WI38 (cell line): ENCODE measurements around the gene RND1.

Experiments used
- H3K4me3 ChIP-seq: 2 replicates; pipeline ENCODE4 v1.5.1; 2011; ENCODE audit warnings: low read depth, mild to moderate bottlenecking, control low read depth, low read length
- TF ChIP-seq, protein P1 (sequence below): IDR thresholded peaks from 2 replicates; pipeline ENCODE4 v1.5.1; 2012; ENCODE audit warnings: low read depth, mild to moderate bottlenecking, control low read depth, low read length

Gene RND1

DNA sequence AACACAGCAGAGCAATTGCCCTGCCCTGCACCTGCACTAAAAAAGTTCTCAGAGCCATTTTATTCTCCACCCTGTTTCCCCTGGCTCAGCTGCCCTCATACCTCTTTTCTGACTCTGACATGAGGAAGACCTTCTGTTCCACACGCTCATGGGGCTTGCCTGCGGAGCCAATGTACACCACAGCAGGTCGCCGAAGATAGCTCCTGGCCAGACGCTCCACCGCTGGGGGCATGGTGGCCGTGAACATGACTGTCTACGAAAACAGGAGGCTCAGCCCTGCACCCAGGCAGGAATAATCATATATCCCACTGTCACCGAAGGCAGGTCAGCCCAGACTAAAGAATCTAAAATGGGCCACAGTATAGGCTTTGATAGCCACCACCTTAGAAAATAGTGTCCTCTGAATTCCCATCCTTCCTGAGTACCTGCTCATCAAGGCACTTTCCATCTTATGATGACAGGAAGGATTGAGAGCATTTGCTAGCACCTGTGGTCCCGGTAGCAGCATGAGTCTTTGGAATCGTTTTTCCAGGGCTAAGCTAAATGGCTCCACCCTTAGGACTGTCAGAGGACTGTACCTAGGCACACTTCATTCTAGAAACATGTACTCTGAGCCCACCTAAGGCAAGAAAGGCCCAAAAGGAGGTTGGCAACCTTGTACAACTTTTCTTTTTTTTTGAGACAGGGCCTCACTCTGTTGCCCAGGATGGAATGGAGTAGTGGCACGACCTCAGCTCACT lies 33.2 kb downstream of the RND1 start:
- H3K4me3 ChIP-seq, result no peak overlapping the region
- TF ChIP-seq, protein P1, sequence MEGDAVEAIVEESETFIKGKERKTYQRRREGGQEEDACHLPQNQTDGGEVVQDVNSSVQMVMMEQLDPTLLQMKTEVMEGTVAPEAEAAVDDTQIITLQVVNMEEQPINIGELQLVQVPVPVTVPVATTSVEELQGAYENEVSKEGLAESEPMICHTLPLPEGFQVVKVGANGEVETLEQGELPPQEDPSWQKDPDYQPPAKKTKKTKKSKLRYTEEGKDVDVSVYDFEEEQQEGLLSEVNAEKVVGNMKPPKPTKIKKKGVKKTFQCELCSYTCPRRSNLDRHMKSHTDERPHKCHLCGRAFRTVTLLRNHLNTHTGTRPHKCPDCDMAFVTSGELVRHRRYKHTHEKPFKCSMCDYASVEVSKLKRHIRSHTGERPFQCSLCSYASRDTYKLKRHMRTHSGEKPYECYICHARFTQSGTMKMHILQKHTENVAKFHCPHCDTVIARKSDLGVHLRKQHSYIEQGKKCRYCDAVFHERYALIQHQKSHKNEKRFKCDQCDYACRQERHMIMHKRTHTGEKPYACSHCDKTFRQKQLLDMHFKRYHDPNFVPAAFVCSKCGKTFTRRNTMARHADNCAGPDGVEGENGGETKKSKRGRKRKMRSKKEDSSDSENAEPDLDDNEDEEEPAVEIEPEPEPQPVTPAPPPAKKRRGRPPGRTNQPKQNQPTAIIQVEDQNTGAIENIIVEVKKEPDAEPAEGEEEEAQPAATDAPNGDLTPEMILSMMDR, result no peak

DNA sequence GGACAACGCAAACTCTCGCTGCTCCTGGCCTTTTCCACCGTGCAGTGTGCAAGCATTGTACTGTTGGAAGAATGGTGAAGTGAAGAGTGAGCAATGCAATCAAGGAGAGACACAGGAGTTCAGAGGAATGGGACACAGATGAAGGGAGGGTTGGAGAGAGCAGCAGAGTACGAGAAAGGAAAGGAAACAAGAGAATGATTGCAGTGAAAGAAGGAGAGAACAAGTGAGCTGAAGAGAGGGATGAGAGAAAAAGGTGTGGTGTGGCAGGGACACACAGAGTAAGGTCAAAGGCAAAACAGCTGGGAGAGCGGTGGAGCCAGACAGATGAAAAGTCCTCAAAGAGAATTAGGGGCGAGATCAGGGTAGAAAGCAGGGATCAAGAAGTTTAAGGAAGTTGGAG lies 34.4 kb downstream of the RND1 start:
- TF ChIP-seq, protein P1, result no peak
- no peak overlapping the region for H3K4me3 ChIP-seq

DNA sequence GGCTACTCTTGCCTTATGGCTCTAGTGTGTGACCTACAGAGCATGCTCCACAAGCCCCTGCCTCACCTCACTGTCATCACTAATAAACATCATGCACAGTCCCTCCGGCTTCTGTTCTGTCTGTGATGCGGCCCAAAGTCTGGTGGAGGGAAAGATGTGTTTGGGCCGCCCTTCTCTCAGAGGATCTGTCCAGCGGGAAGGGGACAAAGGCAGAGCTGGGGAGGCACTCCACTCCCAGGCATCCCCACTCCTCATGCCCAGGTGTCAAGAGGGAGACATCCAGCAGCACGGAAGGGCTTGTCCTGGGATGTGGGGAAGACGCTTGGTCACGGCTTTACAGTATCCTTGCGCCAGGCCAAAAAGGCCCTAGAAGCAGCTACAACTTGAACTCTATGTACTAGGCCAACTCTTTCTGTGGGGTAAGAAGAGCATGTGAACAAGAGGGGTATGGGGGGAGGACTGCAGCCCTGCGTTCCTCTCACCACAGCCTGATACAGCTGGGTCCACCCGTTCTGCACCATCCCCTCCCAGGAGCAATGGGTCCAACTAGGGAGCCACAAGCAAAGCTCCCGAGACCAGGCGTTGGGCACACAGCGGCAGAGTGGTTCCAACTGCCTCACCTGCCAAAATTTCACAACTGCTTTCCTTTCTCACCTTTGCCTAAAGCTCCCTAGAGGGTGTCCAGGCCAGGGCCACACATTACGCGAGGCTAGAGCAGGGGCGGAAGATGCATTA lies 36.7 kb downstream of the RND1 start:
- no peak overlapping the region for H3K4me3 ChIP-seq
- TF ChIP-seq, protein P1, result no peak

DNA sequence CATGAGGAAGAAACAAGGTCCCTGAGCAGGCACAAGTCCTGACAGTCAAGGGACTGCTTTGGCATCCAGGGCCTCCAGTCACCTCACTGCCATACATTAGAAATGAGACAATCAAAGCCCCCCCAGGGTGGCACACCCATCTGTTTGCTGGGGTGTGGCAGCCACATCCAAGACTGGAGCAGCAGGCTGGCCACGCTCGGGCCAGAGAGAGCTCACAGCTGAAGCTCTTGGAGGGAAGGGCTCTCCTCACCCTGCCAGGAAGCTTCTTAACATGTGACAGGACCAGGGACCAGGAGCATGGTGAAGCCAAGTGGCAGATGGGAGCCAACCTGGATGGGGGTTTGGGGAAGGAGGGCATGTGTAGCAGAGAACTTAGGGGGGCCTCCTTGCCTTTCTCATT lies 37.4 kb downstream of the RND1 start:
- H3K4me3 ChIP-seq, result no peak overlapping the region
- TF ChIP-seq, protein P1, result no peak

DNA sequence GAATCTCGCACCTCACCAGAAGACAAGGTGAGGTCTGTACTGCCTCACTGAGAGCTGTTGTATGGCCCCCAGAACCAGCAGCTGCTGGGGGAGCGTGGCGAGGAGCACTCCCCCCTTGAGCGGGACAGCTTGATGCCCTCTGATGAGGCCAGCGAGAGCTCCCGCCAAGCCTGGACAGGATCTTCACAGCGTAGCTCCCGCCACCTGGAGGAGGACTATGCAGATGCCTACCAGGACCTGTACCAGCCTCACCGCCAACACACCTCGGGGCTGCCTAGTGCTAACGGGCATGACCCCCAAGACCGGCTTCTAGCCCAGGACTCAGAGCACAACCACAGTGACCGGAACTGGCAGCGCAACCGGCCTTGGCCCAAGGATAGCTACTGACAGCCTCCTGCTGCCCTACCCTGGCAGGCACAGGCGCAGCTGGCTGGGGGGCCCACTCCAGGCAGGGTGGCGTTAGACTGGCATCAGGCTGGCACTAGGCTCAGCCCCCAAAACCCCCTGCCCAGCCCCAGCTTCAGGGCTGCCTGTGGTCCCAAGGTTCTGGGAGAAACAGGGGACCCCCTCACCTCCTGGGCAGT lies 38.1 kb downstream of the RND1 start:
- H3K4me3 ChIP-seq, result no peak overlapping the region
- TF ChIP-seq, protein P1, result no peak

DNA sequence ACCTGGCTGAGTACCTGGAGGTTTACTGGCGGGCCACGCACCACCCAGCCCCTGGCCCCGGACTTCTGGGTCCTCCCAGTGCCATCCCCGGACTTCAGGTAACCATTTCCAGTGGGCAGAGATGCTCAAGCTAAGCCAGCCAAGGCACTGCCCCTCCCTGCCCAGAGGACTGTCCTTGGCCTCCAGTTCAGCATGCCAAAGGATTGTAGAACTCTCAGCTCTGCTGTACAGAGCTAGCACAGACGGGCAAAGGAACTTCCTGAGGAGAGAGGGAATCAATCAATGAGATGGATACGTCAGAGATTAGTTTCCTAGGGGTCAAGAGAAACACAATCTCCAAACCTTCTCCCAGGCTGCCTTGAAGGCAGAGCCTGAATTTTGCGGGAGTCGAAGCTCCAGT lies 38.6 kb downstream of the RND1 start:
- H3K4me3 ChIP-seq, result no peak overlapping the region
- TF ChIP-seq, protein P1, result no peak
